HEK293 (cell line): ENCODE measurements around the gene SLC35C1.

ENCODE experiments used
- CTCF ChIP-seq: fragments of 450-650 bp; formaldehyde crosslinking; IDR thresholded peaks from 2 replicates; pipeline ENCODE4 v1.5.1; 2016; ENCODE audit warnings: missing biosample characterization, missing genetic modification characterization
- ZNF670 ChIP-seq: fragments of 450-650 bp; formaldehyde crosslinking; IDR thresholded peaks from 2 replicates; pipeline ENCODE4 v1.5.1; 2016; ENCODE audit warnings: missing biosample characterization, missing genetic modification characterization, low read depth

DNA sequence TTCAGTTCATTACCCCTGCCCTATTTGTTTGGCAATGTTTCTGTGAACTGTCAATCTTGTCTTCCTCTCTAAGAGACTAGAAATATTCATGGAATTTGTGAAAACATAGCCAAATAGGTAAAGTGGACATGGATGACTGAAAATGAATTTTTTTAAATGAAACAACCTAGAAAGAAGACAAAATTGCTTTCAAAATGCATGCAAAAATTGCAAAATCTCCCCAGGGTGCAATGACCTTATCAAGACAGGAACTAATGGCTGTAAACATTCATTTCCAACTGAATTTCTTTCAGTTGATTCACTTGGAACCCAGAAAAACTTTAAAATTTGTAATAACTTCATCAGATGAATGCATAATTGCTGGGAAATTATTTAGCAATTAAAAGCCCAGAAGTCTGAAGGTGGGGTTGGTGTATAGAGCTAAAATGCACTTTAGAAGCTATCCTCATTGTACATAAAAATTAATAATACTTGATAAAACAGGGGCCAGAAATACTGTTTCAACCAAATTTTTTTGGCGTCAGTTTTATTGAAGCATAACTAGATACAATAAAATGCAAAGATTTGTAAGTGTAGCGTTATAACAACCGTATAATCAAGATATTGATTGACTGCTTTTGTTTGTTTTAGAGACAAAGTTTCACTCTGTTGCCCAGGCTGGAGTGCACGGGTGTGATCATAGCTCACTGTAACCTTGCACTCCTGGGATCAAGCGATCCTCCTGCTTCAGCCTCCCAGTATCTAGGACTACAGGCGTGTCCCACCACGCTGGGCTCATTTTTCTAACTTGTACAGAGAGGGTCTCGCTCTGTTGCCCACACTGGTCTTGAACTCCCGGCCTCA, 27.6 kb upstream of the SLC35C1 start:
- TF ChIP-seq CTCF (tag by site-specific recombination), result no peak
- no peak for TF ChIP-seq ZNF670
